ENCODE data around the gene MKKS. TPM values are rescaled to one million over a fixed set of nuclear protein-coding genes. Genes with fewer than 3 reads are reported as not detected.

The MKKS gene
- total RNA-seq, 1 donor from 2014 or later = 10.6 TPM

DNA sequence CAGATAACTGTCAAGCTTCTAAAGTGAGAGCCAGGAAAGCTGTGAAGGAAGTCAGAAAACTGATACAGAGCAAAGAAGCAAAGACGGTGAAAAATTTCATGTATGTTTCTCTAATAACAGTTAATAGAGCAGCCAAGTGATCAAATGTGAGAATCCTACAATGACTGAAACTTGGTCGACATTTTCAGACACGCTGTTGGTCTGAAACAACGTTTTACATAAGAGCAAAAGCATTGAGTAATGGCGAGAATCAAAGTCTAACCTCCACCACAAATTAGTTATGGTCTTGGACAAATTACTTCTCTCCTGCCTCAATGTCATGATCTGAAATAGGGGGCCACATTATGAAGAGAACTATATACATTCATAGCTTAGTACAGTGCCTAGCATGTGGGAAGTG lies 3.3 kb downstream of the MKKS start:
- Mint-ChIP-seq H3K27me3 (ENCODE audit: unreplicated experiment) (peaks cover 11% of the 10 kb centered on the region), H3K4me3 (ENCODE audit: unreplicated experiment) (no peak overlapping the region), H3K27ac (ENCODE audit: unreplicated experiment) (no peak overlapping the region), H3K9me3 (ENCODE audit: unreplicated experiment) (no peaks in the 10 kb centered on the region), H3K4me1 (ENCODE audit: unreplicated experiment) (peaks cover 18% of the 10 kb centered on the region), H3K36me3 (ENCODE audit: low read depth, unreplicated experiment) (no peaks in the 10 kb centered on the region)
- DNase-seq (ENCODE audit: low spot score) = no peak
- TF ChIP-seq, protein P1, sequence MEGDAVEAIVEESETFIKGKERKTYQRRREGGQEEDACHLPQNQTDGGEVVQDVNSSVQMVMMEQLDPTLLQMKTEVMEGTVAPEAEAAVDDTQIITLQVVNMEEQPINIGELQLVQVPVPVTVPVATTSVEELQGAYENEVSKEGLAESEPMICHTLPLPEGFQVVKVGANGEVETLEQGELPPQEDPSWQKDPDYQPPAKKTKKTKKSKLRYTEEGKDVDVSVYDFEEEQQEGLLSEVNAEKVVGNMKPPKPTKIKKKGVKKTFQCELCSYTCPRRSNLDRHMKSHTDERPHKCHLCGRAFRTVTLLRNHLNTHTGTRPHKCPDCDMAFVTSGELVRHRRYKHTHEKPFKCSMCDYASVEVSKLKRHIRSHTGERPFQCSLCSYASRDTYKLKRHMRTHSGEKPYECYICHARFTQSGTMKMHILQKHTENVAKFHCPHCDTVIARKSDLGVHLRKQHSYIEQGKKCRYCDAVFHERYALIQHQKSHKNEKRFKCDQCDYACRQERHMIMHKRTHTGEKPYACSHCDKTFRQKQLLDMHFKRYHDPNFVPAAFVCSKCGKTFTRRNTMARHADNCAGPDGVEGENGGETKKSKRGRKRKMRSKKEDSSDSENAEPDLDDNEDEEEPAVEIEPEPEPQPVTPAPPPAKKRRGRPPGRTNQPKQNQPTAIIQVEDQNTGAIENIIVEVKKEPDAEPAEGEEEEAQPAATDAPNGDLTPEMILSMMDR (IDR thresholded peaks at IDR 0.05; ENCODE audit: unreplicated experiment) = no peak

DNA sequence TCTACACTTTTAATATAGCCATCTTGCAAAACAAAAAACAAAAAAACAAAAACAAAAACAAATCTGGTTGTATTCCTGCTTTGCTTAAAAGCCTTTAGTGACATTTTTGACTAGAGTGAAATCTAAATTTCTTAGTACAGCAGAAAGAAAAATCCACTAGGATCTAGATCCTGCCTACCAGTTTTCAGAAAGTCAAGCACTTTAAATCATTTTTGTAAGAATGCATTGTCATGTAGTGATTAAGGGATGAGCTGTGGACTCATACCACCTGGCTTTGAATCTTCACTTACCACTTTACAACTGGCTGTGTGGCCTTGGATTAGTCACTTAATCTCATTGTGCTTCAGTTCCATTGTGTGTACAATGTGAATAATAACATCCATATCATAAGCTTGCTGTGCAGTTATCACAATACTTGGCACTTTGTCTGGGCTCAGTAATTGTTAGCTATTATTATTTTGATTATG lies 4.0 kb downstream of the MKKS start:
- Mint-ChIP-seq H3K9me3 (ENCODE audit: unreplicated experiment) (no peaks in the 10 kb centered on the region), H3K27ac (ENCODE audit: unreplicated experiment) (no peak overlapping the region), H3K4me3 (ENCODE audit: unreplicated experiment) (no peak overlapping the region), H3K27me3 (ENCODE audit: unreplicated experiment) (peaks cover 8% of the 10 kb centered on the region), H3K36me3 (ENCODE audit: low read depth, unreplicated experiment) (no peaks in the 10 kb centered on the region), H3K4me1 (ENCODE audit: unreplicated experiment) (peaks cover 18% of the 10 kb centered on the region)
- no peak for DNase-seq (ENCODE audit: low spot score)
- TF ChIP-seq, protein P1 (IDR thresholded peaks at IDR 0.05; ENCODE audit: unreplicated experiment) = no peak

DNA sequence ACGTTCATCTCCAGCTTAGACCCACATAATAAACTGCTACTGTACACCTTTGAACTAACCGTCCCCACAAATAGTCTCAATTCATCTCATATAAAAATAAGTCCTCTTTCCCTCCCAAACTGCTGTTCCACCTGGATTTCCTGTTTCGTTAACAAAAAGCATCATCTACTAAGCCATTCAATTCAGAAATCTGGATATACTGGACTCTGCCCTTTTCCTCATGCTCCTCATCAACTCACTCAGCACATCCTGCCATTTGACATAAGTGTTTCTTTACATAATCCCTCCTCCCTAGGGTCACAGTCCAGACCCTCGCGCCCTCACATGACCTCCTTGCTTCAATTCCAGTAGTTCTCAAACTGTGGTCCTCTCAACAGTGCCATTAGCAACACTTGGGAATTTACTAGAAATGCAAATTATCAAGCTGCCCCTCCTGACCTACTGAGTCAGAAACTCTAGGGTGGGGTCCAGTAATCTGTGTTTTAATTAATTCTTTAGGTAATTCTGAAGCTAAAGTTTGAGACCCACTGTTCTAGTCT lies 4.5 kb downstream of the MKKS start:
- peaks cover 18% of the 10 kb centered on the region for H3K4me1 Mint-ChIP-seq (ENCODE audit: unreplicated experiment)
- no peaks in the 10 kb centered on the region for H3K36me3 Mint-ChIP-seq (ENCODE audit: low read depth, unreplicated experiment)
- peaks cover 6% of the 10 kb centered on the region for H3K27me3 Mint-ChIP-seq (ENCODE audit: unreplicated experiment)
- no peak overlapping the region for H3K27ac Mint-ChIP-seq (ENCODE audit: unreplicated experiment)
- no peak for DNase-seq (ENCODE audit: low spot score)
- H3K4me3 Mint-ChIP-seq (ENCODE audit: unreplicated experiment) = no peak overlapping the region
- TF ChIP-seq, protein P1 (IDR thresholded peaks at IDR 0.05; ENCODE audit: unreplicated experiment) = no peak
- no peaks in the 10 kb centered on the region for H3K9me3 Mint-ChIP-seq (ENCODE audit: unreplicated experiment)

DNA sequence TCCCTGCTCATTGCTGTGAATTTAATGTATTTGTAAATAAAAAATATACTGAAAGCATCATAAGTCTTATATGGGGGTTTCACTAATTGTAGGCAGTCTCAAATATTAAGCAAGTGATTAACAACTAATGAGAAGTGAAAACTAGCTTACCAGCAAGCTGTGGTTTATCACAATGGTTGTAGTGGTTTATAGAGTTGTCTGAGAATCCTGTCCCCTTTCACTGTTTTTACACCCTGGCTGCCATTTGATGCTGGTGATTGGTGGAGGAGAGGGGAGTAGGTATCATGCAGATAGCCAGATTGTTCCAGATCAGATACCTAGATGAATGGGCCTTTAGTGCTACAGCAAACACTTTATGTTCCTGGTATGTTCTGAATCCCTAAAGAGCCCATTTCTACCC lies 6.0 kb downstream of the MKKS start:
- no peak overlapping the region for H3K4me3 Mint-ChIP-seq (ENCODE audit: unreplicated experiment)
- H3K36me3 Mint-ChIP-seq (ENCODE audit: low read depth, unreplicated experiment) = no peaks in the 10 kb centered on the region
- H3K27ac Mint-ChIP-seq (ENCODE audit: unreplicated experiment) = no peak overlapping the region
- peaks cover 14% of the 10 kb centered on the region for H3K4me1 Mint-ChIP-seq (ENCODE audit: unreplicated experiment)
- TF ChIP-seq, protein P1 (IDR thresholded peaks at IDR 0.05; ENCODE audit: unreplicated experiment) = no peak
- peaks cover 4% of the 10 kb centered on the region for H3K27me3 Mint-ChIP-seq (ENCODE audit: unreplicated experiment)
- DNase-seq (ENCODE audit: low spot score) = no peak
- H3K9me3 Mint-ChIP-seq (ENCODE audit: unreplicated experiment) = no peaks in the 10 kb centered on the region

DNA sequence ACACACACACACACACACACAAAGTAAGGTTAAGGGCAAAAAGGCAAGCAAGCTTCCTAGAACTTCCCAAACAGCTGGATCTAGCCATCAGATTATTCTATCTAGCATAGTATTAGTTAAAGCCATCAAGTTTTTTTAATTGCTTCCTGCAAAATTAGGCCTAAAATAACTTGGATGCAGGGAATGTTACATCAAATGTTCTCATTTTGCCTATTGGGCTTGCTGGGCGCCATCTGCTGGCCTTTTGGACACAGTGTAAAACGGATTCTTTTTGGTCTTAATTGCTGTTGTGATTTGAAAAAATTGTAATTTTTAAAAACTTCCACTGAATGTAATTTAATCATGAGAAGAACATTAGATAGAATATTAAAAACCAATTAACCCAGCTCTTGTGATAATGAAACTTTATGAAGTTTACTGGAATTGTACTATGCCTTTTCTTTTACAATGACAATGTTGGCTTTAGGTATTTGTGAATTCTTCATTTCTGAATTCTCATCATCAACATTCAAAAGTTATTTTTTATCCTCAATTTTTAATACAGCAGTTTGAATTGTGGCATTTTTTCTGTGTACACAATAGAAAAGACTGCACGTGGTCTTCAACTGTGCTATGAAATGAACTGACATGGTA lies 6.8 kb downstream of the MKKS start:
- DNase-seq (ENCODE audit: low spot score) = peak; percentile 41
- Mint-ChIP-seq H3K27me3 (ENCODE audit: unreplicated experiment) (peaks cover 4% of the 10 kb centered on the region), H3K9me3 (ENCODE audit: unreplicated experiment) (no peaks in the 10 kb centered on the region), H3K4me3 (ENCODE audit: unreplicated experiment) (no peak overlapping the region), H3K27ac (ENCODE audit: unreplicated experiment) (no peak overlapping the region), H3K36me3 (ENCODE audit: low read depth, unreplicated experiment) (no peaks in the 10 kb centered on the region), H3K4me1 (ENCODE audit: unreplicated experiment) (peaks cover 13% of the 10 kb centered on the region)
- TF ChIP-seq, protein P1 (IDR thresholded peaks at IDR 0.05; ENCODE audit: unreplicated experiment) = peak; percentile 64

Measured in endothelial cell (in vitro differentiated cells).